ENCODE measurements around the gene GJB1.

GJB1 gene

GRCh38 chrX:71191248-71191647, 31.8 kb upstream of the GJB1 start:
- in situ Hi-C loops (cut with MboI; ENCODE audit: low sequenced_read_pairs, unreplicated experiment), result no loop called here
- no peak for DNase-seq (ENCODE audit: low spot score)
- TF ChIP-seq CTCF (IDR thresholded peaks at IDR 0.05; ENCODE audit: borderline replicate concordance, control extremely low read depth, extremely low read depth, insufficient read depth, missing control alignments), result no peak

GRCh38 chrX:71195964-71196649, 26.9 kb upstream of the GJB1 start:
- DNase-seq (ENCODE audit: low spot score), result peak; percentile 33
- in situ Hi-C loops (cut with MboI; ENCODE audit: low sequenced_read_pairs, unreplicated experiment), result no loop called here

GRCh38 chrX:71198066-71198465, 25.0 kb upstream of the GJB1 start:
- TF ChIP-seq CTCF (IDR thresholded peaks at IDR 0.05; ENCODE audit: borderline replicate concordance, control extremely low read depth, extremely low read depth, insufficient read depth, missing control alignments), result no peak
- in situ Hi-C loops (cut with MboI; ENCODE audit: low sequenced_read_pairs, unreplicated experiment), result no loop called here
- DNase-seq (ENCODE audit: low spot score), result peak; percentile 64

More at GRCh38 chrX:71195964-71196649, 26.9 kb upstream of the GJB1 start:
- no peak for TF ChIP-seq CTCF (IDR thresholded peaks at IDR 0.05; ENCODE audit: borderline replicate concordance, control extremely low read depth, extremely low read depth, insufficient read depth, missing control alignments)

- no peak for TF ChIP-seq CTCF (IDR thresholded peaks at IDR 0.05; ENCODE audit: borderline replicate concordance, control extremely low read depth, extremely low read depth, insufficient read depth, missing control alignments)
- in situ Hi-C loops (cut with MboI; ENCODE audit: low sequenced_read_pairs, unreplicated experiment), result no loop called here
- no peak for DNase-seq (ENCODE audit: low spot score)
These were observed 23.6 kb upstream of the GJB1 start for GRCh38 chrX:71199252-71200008.

- no peak for TF ChIP-seq CTCF (IDR thresholded peaks at IDR 0.05; ENCODE audit: borderline replicate concordance, control extremely low read depth, extremely low read depth, insufficient read depth, missing control alignments)
- DNase-seq (ENCODE audit: low spot score), result no peak
- in situ Hi-C loops (cut with MboI; ENCODE audit: low sequenced_read_pairs, unreplicated experiment), result no loop called here
These were observed 12.2 kb upstream of the GJB1 start for GRCh38 chrX:71210816-71211215.

- no peak for DNase-seq (ENCODE audit: low spot score)
- in situ Hi-C loops (cut with MboI; ENCODE audit: low sequenced_read_pairs, unreplicated experiment), result no loop called here
- no peak for TF ChIP-seq CTCF (IDR thresholded peaks at IDR 0.05; ENCODE audit: borderline replicate concordance, control extremely low read depth, extremely low read depth, insufficient read depth, missing control alignments)
These were observed 10.5 kb upstream of the GJB1 start for GRCh38 chrX:71212536-71212935.
